Liver (tissue), 9 donors: ENCODE measurements around the gene ZNF564. TPM values are rescaled to one million over a fixed set of nuclear protein-coding genes. Genes with fewer than 3 reads are reported as not detected.
A peak's percentile ranks its signal among the peaks of the same experiment; 100 is the strongest.

Experiments used
- DNase-seq: peaks from one replicate; pipeline ENCODE4 v3.0.0-alpha.2; 2017; ENCODE audit warnings: low spot score
- H3K27ac ChIP-seq, 2 donors: one replicate each; pipeline ENCODE4 v1.7.0; 2013; ENCODE audit warnings: inconsistent platforms in 2 of 2, low read length in 2 of 2, control low read depth in 1 of 2, low read depth in 1 of 2, mild to moderate bottlenecking in 1 of 2
- H3K27me3 ChIP-seq, 4 donors: one replicate each; pipeline versions ENCODE4 v1.6.1 to v1.7.0; 2013; ENCODE audit warnings: low read length in 3 of 4, inconsistent platforms in 1 of 4, mild to moderate bottlenecking in 1 of 4, moderate library complexity in 1 of 4; ENCODE audit not compliant: control insufficient read depth in 4 of 4, insufficient read depth in 4 of 4
- H3K36me3 ChIP-seq, 4 donors: one replicate each; pipeline versions ENCODE4 v1.6.1 to v1.7.0; 2013; ENCODE audit warnings: low read length in 3 of 4, mild to moderate bottlenecking in 3 of 4, low read depth in 1 of 4, moderate library complexity in 1 of 4; ENCODE audit not compliant: control insufficient read depth in 4 of 4, insufficient read depth in 3 of 4
- H3K4me1 ChIP-seq, 4 donors: one replicate each; pipeline versions ENCODE4 v1.6.1 to v1.7.0; 2013; ENCODE audit warnings: low read length in 3 of 4, mild to moderate bottlenecking in 3 of 4, moderate library complexity in 1 of 4; ENCODE audit not compliant: control insufficient read depth in 4 of 4, insufficient read depth in 4 of 4
- H3K4me3 ChIP-seq, 3 donors: one replicate each; pipeline versions ENCODE4 v1.6.1 to v1.7.0; 2013; ENCODE audit warnings: low read length in 3 of 3, control low read depth in 1 of 3, low read depth in 1 of 3, mild to moderate bottlenecking in 1 of 3
- H3K9ac ChIP-seq, 2 donors: one replicate each; pipeline ENCODE4 v1.7.0; 2013; ENCODE audit warnings: low read length in 2 of 2, mild to moderate bottlenecking in 2 of 2, moderate library complexity in 2 of 2, control low read depth in 1 of 2, low read depth in 1 of 2
- H3K9me3 ChIP-seq, 4 donors: one replicate each; pipeline versions ENCODE4 v1.6.1 to v1.7.0; 2013; ENCODE audit warnings: low read length in 3 of 4; ENCODE audit not compliant: control insufficient read depth in 4 of 4
- EGR1 ChIP-seq, 2 donors: IDR thresholded peaks; 2 replicates each; pipeline ENCODE4 v1.6.1; 2016 to 2018; ENCODE audit warnings: antibody characterized with exemption in 2 of 2, low read depth in 2 of 2
- FOXA1 ChIP-seq: IDR thresholded peaks from 2 replicates; pipeline ENCODE4 v1.6.1; 2016; ENCODE audit warnings: antibody characterized with exemption
- FOXA2 ChIP-seq: IDR thresholded peaks from 2 replicates; pipeline ENCODE4 v1.6.1; 2016; ENCODE audit warnings: antibody characterized with exemption
- GABPA ChIP-seq, 2 donors: IDR thresholded peaks in 1 of 2; conservative IDR thresholded peaks in 1 of 2; 2 replicates each; pipeline ENCODE4 v1.6.1; 2016; ENCODE audit warnings: antibody characterized with exemption in 2 of 2, mild to moderate bottlenecking in 1 of 2, moderate library complexity in 1 of 2
- HNF4A ChIP-seq, 2 donors: conservative IDR thresholded peaks; 2 replicates each; pipeline ENCODE4 v1.6.1; 2016; ENCODE audit warnings: antibody characterized with exemption in 2 of 2, mild to moderate bottlenecking in 2 of 2
- HNF4G ChIP-seq: IDR thresholded peaks from 2 replicates; pipeline ENCODE4 v1.6.1; 2016; ENCODE audit warnings: antibody characterized with exemption
- JUND ChIP-seq, 2 donors: IDR thresholded peaks; 2 replicates each; pipeline ENCODE4 v1.6.1; 2016; ENCODE audit warnings: antibody characterized with exemption in 2 of 2
- NR2F2 ChIP-seq: IDR thresholded peaks from 2 replicates; pipeline ENCODE4 v1.6.1; 2016; ENCODE audit warnings: antibody characterized with exemption
- RAD21 ChIP-seq, 2 donors: IDR thresholded peaks; 2 replicates each; pipeline ENCODE4 v1.6.1; 2016; ENCODE audit warnings: antibody characterized with exemption in 2 of 2, mild to moderate bottlenecking in 2 of 2
- RXRA ChIP-seq, 2 donors: IDR thresholded peaks; 2 replicates each; pipeline ENCODE4 v1.6.1; 2017 to 2018; ENCODE audit warnings: antibody characterized with exemption in 2 of 2, mild to moderate bottlenecking in 1 of 2
- SP1 ChIP-seq: IDR thresholded peaks from 2 replicates; pipeline ENCODE4 v1.6.1; 2018; ENCODE audit warnings: antibody characterized with exemption, mild to moderate bottlenecking
- TAF1 ChIP-seq: conservative IDR thresholded peaks from 2 replicates; pipeline ENCODE4 v1.6.1; 2016; ENCODE audit warnings: antibody characterized with exemption, mild to moderate bottlenecking
- YY1 ChIP-seq: IDR thresholded peaks from 2 replicates; pipeline ENCODE4 v1.6.1; 2016; ENCODE audit warnings: antibody characterized with exemption, mild to moderate bottlenecking
- WGBS: extraction: QIAGEN DNeasy Blood & Tissue Kit; methylation state at CpG from one replicate; pipeline ENCODE4 v1.1.7; 2013; 5-methylcytosine and 5-hydroxymethylcytosine counted together
- polyA plus RNA-seq, 2 donors: library from polyadenylated mRNA; stranded (reverse) in 1 of 2; unstranded in 1 of 2; fragments of 200-250 nt in 1 of 2; fragments of >200 nt in 1 of 2; fragmentation: Nextera tagmentation in 1 of 2; extraction: Ambion mirVana in 1 of 2; gene quantifications; one replicate each; pipeline versions ENCODE4 v1.2.1 to v1.2.3, GENCODE V29; 2013 to 2015
- total RNA-seq, 2 donors: library from RNA; depleted of rRNA; stranded (reverse); fragments of >200 nt; gene quantifications; one replicate each; pipeline ENCODE4 v1.2.3, GENCODE V29; 2014
- TF ChIP-seq, protein P1 (sequence below): fragments of 150-350 bp; IDR thresholded peaks from 2 replicates; pipeline ENCODE4 v1.5.1; 2017; ENCODE audit warnings: improper control_type of control experiment, low read depth, low read length; ENCODE audit not compliant: missing input control
- TF ChIP-seq, protein P2 (sequence below): IDR thresholded peaks from 2 replicates; pipeline ENCODE4 v1.6.1; 2016; ENCODE audit warnings: antibody characterized with exemption
- TF ChIP-seq, protein P3 (sequence below): IDR thresholded peaks from 2 replicates; pipeline ENCODE4 v1.6.1; 2016; ENCODE audit warnings: antibody characterized with exemption
- TF ChIP-seq, protein P4 (sequence below): IDR thresholded peaks from 2 replicates; pipeline ENCODE4 v1.6.1; 2016; ENCODE audit warnings: antibody characterized with exemption
- TF ChIP-seq, protein P5 (sequence below): IDR thresholded peaks from 2 replicates; pipeline ENCODE4 v1.6.1; 2016; ENCODE audit warnings: antibody characterized with exemption, mild to moderate bottlenecking
- donor health status: healthy.
- donor health status: healthy.
- donor health status: healthy.
- donor health status: healthy.
- donor health status: healthy.

Gene ZNF564
- total and polyA plus RNA-seq, 4 donors = 2.4 to 8.6 (median 5.8) TPM

DNA sequence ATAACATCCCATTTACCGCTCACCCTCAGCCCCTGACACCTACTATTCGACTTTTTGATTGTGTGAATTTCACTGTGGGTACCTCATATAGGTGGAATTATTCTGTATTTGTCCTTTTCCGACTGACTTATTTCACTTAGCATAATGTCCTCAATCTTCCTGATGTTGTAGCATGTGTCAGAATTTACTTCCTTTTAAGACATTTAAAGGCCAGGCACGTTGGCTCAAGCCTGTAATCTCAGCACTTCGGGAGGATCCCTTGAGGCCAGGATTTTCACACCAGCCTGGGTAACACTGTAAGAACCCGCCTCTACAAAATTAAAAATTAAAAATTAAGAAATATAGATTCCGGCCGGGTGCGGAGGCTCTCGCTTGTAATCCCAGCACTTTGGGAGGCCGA is 46.3 kb upstream of the ZNF564 start:
- DNase-seq = no peak
- 76% methylated on average over 11 of the region's 11 CpGs for WGBS
- Histone ChIP-seq H3K27ac (peak overlapping the region; percentile 34 to 76), H3K4me3 (no peak overlapping the region), H3K4me1 (peaks cover 0 to 6% (median 0%) of the 10 kb centered on the region in 4 donors), H3K9ac (no peak overlapping the region), H3K9me3 (no peaks in the 10 kb centered on the region), H3K36me3 (peaks cover 0 to 5% (median 1%) of the 10 kb centered on the region in 4 donors), H3K27me3 (no peaks in the 10 kb centered on the region)
- TF ChIP-seq, protein P1, sequence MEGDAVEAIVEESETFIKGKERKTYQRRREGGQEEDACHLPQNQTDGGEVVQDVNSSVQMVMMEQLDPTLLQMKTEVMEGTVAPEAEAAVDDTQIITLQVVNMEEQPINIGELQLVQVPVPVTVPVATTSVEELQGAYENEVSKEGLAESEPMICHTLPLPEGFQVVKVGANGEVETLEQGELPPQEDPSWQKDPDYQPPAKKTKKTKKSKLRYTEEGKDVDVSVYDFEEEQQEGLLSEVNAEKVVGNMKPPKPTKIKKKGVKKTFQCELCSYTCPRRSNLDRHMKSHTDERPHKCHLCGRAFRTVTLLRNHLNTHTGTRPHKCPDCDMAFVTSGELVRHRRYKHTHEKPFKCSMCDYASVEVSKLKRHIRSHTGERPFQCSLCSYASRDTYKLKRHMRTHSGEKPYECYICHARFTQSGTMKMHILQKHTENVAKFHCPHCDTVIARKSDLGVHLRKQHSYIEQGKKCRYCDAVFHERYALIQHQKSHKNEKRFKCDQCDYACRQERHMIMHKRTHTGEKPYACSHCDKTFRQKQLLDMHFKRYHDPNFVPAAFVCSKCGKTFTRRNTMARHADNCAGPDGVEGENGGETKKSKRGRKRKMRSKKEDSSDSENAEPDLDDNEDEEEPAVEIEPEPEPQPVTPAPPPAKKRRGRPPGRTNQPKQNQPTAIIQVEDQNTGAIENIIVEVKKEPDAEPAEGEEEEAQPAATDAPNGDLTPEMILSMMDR = no peak
- TF ChIP-seq SP1 (peak; percentile 46), NR2F2 (no peak), HNF4A (conservative IDR thresholded peaks at IDR 0.05) (no peak)

DNA sequence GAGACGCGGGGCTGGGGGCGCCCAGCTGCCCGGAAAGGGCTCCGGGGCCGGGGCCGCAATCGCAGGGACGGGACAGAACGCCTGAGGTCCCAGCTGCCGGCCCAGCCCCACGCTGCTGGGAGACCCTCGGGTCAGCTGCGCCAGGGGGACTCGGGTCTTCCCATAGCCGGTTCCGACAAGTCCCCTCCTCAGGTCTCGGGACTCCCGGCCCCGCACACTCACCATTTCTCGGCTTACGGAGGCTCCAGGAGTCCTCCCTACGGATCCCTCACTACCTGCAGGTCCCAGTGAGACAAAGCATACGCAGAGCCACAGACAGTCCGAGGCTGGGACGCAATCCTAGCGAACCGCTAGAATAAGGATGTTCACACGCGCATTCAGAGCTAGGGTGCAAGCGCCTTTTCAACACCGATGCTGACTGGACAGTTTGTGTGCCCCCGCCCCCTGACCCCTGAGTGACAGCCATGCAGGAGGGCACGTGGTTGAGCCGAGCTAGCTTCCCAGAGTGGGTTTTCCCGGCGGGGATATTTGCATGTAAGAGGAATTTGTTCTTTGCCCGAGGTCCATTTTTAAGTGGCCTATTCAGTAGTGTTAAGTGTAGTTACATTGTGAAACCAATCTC is 45.8 kb upstream of the ZNF564 start:
- H3K4me1 ChIP-seq = peaks cover 0 to 6% (median 0%) of the 10 kb centered on the region in 4 donors
- TF ChIP-seq TAF1 = peak; percentile 46
- TF ChIP-seq EGR1 (IDR thresholded peaks at IDR 0.05; ENCODE audit: low read depth in 2 of 2) = no peak
- TF ChIP-seq RXRA (IDR thresholded peaks at IDR 0.05) = peak; percentile 68 to 75
- TF ChIP-seq, protein P2, sequence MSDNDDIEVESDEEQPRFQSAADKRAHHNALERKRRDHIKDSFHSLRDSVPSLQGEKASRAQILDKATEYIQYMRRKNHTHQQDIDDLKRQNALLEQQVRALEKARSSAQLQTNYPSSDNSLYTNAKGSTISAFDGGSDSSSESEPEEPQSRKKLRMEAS = peak; percentile 54
- TF ChIP-seq, protein P3, sequence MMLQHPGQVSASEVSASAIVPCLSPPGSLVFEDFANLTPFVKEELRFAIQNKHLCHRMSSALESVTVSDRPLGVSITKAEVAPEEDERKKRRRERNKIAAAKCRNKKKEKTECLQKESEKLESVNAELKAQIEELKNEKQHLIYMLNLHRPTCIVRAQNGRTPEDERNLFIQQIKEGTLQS = no peak
- TF ChIP-seq, protein P4, sequence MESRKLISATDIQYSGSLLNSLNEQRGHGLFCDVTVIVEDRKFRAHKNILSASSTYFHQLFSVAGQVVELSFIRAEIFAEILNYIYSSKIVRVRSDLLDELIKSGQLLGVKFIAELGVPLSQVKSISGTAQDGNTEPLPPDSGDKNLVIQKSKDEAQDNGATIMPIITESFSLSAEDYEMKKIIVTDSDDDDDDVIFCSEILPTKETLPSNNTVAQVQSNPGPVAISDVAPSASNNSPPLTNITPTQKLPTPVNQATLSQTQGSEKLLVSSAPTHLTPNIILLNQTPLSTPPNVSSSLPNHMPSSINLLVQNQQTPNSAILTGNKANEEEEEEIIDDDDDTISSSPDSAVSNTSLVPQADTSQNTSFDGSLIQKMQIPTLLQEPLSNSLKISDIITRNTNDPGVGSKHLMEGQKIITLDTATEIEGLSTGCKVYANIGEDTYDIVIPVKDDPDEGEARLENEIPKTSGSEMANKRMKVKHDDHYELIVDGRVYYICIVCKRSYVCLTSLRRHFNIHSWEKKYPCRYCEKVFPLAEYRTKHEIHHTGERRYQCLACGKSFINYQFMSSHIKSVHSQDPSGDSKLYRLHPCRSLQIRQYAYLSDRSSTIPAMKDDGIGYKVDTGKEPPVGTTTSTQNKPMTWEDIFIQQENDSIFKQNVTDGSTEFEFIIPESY = no peak
- TF ChIP-seq GABPA (IDR thresholded peaks at IDR 0.05 in 1 of 2, conservative IDR thresholded peaks at IDR 0.05 in 1 of 2) = peak in 1 of 2 donors; percentile 62
- TF ChIP-seq HNF4G = peak; percentile 84
- TF ChIP-seq, protein P1 = no peak
- peak; percentile 43 for TF ChIP-seq YY1
- TF ChIP-seq, protein P5, sequence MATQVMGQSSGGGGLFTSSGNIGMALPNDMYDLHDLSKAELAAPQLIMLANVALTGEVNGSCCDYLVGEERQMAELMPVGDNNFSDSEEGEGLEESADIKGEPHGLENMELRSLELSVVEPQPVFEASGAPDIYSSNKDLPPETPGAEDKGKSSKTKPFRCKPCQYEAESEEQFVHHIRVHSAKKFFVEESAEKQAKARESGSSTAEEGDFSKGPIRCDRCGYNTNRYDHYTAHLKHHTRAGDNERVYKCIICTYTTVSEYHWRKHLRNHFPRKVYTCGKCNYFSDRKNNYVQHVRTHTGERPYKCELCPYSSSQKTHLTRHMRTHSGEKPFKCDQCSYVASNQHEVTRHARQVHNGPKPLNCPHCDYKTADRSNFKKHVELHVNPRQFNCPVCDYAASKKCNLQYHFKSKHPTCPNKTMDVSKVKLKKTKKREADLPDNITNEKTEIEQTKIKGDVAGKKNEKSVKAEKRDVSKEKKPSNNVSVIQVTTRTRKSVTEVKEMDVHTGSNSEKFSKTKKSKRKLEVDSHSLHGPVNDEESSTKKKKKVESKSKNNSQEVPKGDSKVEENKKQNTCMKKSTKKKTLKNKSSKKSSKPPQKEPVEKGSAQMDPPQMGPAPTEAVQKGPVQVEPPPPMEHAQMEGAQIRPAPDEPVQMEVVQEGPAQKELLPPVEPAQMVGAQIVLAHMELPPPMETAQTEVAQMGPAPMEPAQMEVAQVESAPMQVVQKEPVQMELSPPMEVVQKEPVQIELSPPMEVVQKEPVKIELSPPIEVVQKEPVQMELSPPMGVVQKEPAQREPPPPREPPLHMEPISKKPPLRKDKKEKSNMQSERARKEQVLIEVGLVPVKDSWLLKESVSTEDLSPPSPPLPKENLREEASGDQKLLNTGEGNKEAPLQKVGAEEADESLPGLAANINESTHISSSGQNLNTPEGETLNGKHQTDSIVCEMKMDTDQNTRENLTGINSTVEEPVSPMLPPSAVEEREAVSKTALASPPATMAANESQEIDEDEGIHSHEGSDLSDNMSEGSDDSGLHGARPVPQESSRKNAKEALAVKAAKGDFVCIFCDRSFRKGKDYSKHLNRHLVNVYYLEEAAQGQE = peak; percentile 61
- peak; percentile 99 for TF ChIP-seq HNF4A (conservative IDR thresholded peaks at IDR 0.05)
- TF ChIP-seq FOXA1 = no peak
- TF ChIP-seq JUND (IDR thresholded peaks at IDR 0.05) = no peak
- TF ChIP-seq RAD21 (IDR thresholded peaks at IDR 0.05) = peak in 1 of 2 donors; percentile 22
- no peak for TF ChIP-seq FOXA2
- peak; percentile 96 for TF ChIP-seq SP1
- TF ChIP-seq NR2F2 = no peak
- WGBS = 50% methylated on average over 38 of the region's 38 CpGs
- H3K36me3 ChIP-seq = peaks cover 0 to 5% (median 1%) of the 10 kb centered on the region in 4 donors
- H3K9ac ChIP-seq = no peak overlapping the region
- no peaks in the 10 kb centered on the region for H3K9me3 ChIP-seq
- no peaks in the 10 kb centered on the region for H3K27me3 ChIP-seq
- H3K4me3 ChIP-seq = peak overlapping the region; percentile 11 to 68 (median 53)
- peak overlapping the region; percentile 76 to 79 for H3K27ac ChIP-seq
- peak; percentile 71 for DNase-seq
